Heart right ventricle (tissue), 16 donors: Measurements from ENCODE around the gene CADM1. TPM values are rescaled to one million over a fixed set of nuclear protein-coding genes. Genes with fewer than 3 reads are reported as not detected.

Experiments
- ATAC-seq, 8 donors: fragments of 200-7000 bp; cut with Tn5 transposase; one replicate each; pipeline ENCODE4 v1.9.1; 2020; ENCODE audit warnings: mild to moderate bottlenecking in 8 of 8, moderate library complexity in 8 of 8, moderate number of reproducible peaks in 1 of 8
- DNase-seq, 2 donors: peaks; one replicate each; pipeline ENCODE4 v3.0.0-alpha.2; 2020
- H3K27ac ChIP-seq, 10 donors: fragments of 200-600 bp; sonication (generic) in 2 of 10; one replicate each; pipeline versions ENCODE4 v1.5.0 to v1.8.0; 2020 to 2022; ENCODE audit warnings: mild to moderate bottlenecking in 3 of 10
- H3K27me3 ChIP-seq, 7 donors: fragments of 200-600 bp; one replicate each; pipeline ENCODE4 v1.8.0; 2021 to 2022; ENCODE audit warnings: mild to moderate bottlenecking in 2 of 7
- H3K36me3 ChIP-seq, 9 donors: fragments of 200-600 bp; sonication (generic) in 1 of 9; one replicate each; pipeline versions ENCODE4 v1.5.0 to v1.8.0; 2020 to 2022; ENCODE audit warnings: mild to moderate bottlenecking in 2 of 9
- H3K4me1 ChIP-seq, 9 donors: fragments of 200-600 bp; sonication (generic) in 1 of 9; one replicate each; pipeline versions ENCODE4 v1.5.0 to v1.8.0; 2020 to 2022; ENCODE audit warnings: mild to moderate bottlenecking in 4 of 9
- H3K4me3 ChIP-seq, 10 donors: fragments of 200-600 bp; sonication (generic) in 2 of 10; one replicate each; pipeline versions ENCODE4 v1.5.0 to v1.8.0; 2020 to 2022; ENCODE audit warnings: mild to moderate bottlenecking in 7 of 10, moderate library complexity in 2 of 10
- H3K9me3 ChIP-seq, 11 donors: fragments of 200-600 bp in 10 of 11; sonication (generic) in 2 of 11; one replicate each; pipeline versions ENCODE4 v1.5.0 to v1.8.0; 2013 to 2022; ENCODE audit warnings: mild to moderate bottlenecking in 2 of 11, control low read depth in 1 of 11, moderate library complexity in 1 of 11
- WGBS, 2 donors: extraction: QIAGEN DNeasy Blood & Tissue Kit; methylation state at CpG; one replicate each; pipeline ENCODE4 v1.1.7; 2013; ENCODE audit warnings: inconsistent platforms in 1 of 2; 5-methylcytosine and 5-hydroxymethylcytosine counted together
- intact Hi-C, 10 donors: fragments of 100-400 bp; cut with DNase I; formaldehyde crosslinking; loops; one replicate each; pipeline versions ENCODE4 v1.11.1 to v1.14.2; 2022
- polyA plus RNA-seq, 2 donors: library from polyadenylated mRNA; stranded (reverse); fragments of 200-250 nt; gene quantifications; one replicate each; pipeline ENCODE4 v1.2.3, GENCODE V29; 2013
- total RNA-seq, 10 donors: library from RNA; stranded (reverse); fragmentation: NEBNext Ultra II Directional in 3 of 10; extraction: Animal tissue kit (Norgen Biotek cat#: 25700) in 3 of 10; gene quantifications; one replicate each; pipeline versions ENCODE4 v1.2.1 to v1.2.4, GENCODE V29; 2021 to 2023
- TF ChIP-seq, protein P1 (sequence below), 9 donors: fragments of 200-600 bp; sonication (generic) in 2 of 9; IDR thresholded peaks; one replicate each; pipeline versions ENCODE4 v1.5.0 to v1.8.0; 2021 to 2022; ENCODE audit warnings: antibody characterized with exemption in 9 of 9, mild to moderate bottlenecking in 5 of 9, moderate library complexity in 1 of 9
- donor health status: Arrhythmogenic right ventricular cardiomyopathy.
- donor health status: ischemic (EF 13 %, LVEDD 7.1; RV severe dilation, severe dysfunction).
- donor health status: healthy with polysubstance abuse.
- donor health status: DM: no; HTN: yes; CAD: no.
- donor health status: DM: no; HTN: no; CAD: no.
- donor health status: ischemic (EF 25% LVEDD 6.9; RV normal size, moderate dysfunction).
- donor health status: ischemic (EF 25% LVEDD 5.7; RV mildly dilated, moderate dysfunction).
- donor health status: healthy.
- donor health status: DM: yes; HTN: yes; CAD: no.
- donor health status: Ischemic cardiomyopathy.
- donor health status: ischemic (EF 35%, LVEDD 5.7; RV mildly dilated, moderate dysfunction).
- donor health status: nonischemic (EF 11% LVEDD 7.7; RV severe dilation, severe dysfunction).
- donor health status: DM: yes; HTN: yes; CAD: no.
- donor health status: PGD.
- donor health status: ischemic (EF 29% LVEDD 5.4; RV normal size, mild dysfunction).
- donor health status: nonischemic (EF 23%, LVEDD 6.1; RV moderate dilation, normal function).

CADM1 gene
- total and polyA plus RNA-seq, 12 donors: 10.2 to 83.0 (median 41.4) TPM

DNA sequence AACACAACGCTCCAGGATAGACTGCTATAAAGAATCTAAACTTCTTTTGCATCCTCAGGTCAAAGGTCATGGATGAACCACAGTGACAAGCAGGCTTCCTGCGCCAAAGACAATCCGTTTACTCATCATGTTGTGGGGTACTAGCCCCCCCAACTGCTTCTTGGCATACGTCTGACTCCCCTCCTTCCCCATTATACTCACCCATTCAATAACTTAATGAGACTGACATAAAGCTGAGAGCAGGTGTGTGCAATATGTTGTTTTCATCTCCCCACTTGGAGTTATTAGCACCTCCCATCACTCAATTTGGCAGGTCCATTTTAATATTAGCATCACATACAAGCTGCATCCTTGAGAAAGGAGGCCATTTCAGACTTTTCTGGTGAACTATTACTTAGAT lies 157.1 kb downstream of the CADM1 start:
- WGBS, 2 donors: 84 to 91% methylated on average over 4 of the region's 4 CpGs

DNA sequence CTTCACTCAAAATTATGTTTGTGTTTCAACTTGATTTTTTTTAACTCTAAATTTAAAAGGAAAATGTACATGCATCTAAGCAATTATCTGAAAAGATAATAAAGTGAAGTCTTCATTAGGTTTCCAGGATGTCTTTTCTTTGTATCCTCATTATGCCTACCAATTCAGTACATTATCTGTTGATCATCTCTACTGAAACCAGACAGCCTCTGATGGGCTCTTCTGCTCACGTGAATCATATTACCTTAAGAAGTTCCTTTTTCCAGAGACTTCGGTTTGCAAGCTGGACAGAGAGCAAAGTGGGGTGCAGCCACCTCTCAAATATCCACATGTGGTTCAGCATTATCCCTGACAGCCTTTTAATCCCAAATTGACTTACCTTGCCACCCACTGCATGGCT lies 158.4 kb downstream of the CADM1 start:
- no peaks in the 10 kb centered on the region for H3K9me3 ChIP-seq
- DNase-seq (no peak), ATAC-seq (no peak)
- no peaks in the 10 kb centered on the region for H3K27me3 ChIP-seq
- H3K4me3 ChIP-seq: no peak overlapping the region
- no peaks in the 10 kb centered on the region for H3K36me3 ChIP-seq
- 55 to 60% methylated on average over 2 of the region's 2 CpGs for WGBS, 2 donors
- peaks cover 0 to 15% (median 0%) of the 10 kb centered on the region in 9 donors for H3K4me1 ChIP-seq
- TF ChIP-seq, protein P1, sequence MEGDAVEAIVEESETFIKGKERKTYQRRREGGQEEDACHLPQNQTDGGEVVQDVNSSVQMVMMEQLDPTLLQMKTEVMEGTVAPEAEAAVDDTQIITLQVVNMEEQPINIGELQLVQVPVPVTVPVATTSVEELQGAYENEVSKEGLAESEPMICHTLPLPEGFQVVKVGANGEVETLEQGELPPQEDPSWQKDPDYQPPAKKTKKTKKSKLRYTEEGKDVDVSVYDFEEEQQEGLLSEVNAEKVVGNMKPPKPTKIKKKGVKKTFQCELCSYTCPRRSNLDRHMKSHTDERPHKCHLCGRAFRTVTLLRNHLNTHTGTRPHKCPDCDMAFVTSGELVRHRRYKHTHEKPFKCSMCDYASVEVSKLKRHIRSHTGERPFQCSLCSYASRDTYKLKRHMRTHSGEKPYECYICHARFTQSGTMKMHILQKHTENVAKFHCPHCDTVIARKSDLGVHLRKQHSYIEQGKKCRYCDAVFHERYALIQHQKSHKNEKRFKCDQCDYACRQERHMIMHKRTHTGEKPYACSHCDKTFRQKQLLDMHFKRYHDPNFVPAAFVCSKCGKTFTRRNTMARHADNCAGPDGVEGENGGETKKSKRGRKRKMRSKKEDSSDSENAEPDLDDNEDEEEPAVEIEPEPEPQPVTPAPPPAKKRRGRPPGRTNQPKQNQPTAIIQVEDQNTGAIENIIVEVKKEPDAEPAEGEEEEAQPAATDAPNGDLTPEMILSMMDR (IDR thresholded peaks at IDR 0.05): no peak
- intact Hi-C loops: no loop called here
- H3K27ac ChIP-seq: no peak overlapping the region

More for the DNA sequence above, 157.1 kb downstream of the CADM1 start:
- H3K4me3 ChIP-seq: no peak overlapping the region
- no peak for DNase-seq
- H3K36me3 ChIP-seq: no peaks in the 10 kb centered on the region
- ATAC-seq: no peak
- TF ChIP-seq, protein P1 (IDR thresholded peaks at IDR 0.05): no peak
- H3K27me3 ChIP-seq: no peaks in the 10 kb centered on the region
- intact Hi-C loops: no loop called here
- H3K9me3 ChIP-seq: no peaks in the 10 kb centered on the region
- no peak overlapping the region for H3K27ac ChIP-seq
- peaks cover 0 to 15% (median 0%) of the 10 kb centered on the region in 9 donors for H3K4me1 ChIP-seq

DNA sequence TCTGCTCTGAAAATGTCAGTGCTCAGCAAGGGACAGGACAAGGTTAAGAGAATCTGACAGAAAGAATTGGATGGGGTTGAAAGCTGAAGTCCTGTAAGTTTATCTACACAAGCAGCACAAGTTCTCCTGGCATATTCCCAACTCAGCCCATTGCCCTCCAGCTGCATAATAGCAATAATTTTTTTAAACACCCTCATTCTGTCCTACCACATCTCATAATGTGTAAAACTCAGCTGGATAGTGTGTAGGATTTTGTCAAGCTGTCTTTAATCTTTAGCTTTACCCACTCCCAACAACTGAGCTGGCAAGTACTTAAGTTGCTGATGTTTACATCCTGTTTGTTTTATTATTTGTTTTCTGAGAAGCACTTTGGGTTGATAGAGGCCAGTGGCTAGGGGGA lies 158.9 kb downstream of the CADM1 start:
- no peaks in the 10 kb centered on the region for H3K27me3 ChIP-seq
- TF ChIP-seq, protein P1 (IDR thresholded peaks at IDR 0.05): no peak
- H3K27ac ChIP-seq: no peak overlapping the region
- ATAC-seq: no peak
- intact Hi-C loops: no loop called here
- DNase-seq: no peak
- peaks cover 0 to 15% (median 0%) of the 10 kb centered on the region in 9 donors for H3K4me1 ChIP-seq
- H3K4me3 ChIP-seq: no peak overlapping the region
- no peaks in the 10 kb centered on the region for H3K9me3 ChIP-seq
- H3K36me3 ChIP-seq: no peaks in the 10 kb centered on the region

DNA sequence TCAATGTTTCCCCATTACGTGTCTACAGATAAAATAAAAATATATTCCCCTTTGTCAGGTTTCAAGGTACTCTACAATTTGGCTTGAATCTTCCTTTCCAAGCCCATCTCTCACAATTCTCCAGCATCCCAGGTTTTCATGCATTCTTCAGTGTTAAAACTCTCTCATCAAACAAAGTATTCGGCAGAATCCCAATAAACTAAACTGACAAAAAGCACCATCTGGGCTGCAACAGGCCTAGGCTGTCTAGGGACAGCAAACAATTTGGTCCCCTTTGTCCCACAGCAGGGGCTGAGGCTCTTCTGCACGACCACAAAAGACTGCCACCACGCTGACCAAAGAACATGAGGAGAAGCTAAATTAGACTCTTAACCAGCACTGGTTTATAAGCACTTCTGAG lies 159.4 kb downstream of the CADM1 start:
- Histone ChIP-seq H3K4me3 (no peak overlapping the region), H3K9me3 (no peaks in the 10 kb centered on the region), H3K27me3 (no peaks in the 10 kb centered on the region), H3K4me1 (peaks cover 0 to 15% (median 0%) of the 10 kb centered on the region in 9 donors), H3K27ac (no peak overlapping the region), H3K36me3 (no peaks in the 10 kb centered on the region)
- DNase-seq (no peak), ATAC-seq (no peak)
- 63 to 64% methylated on average over 4 of the region's 4 CpGs for WGBS, 2 donors
- TF ChIP-seq, protein P1 (IDR thresholded peaks at IDR 0.05): no peak
- intact Hi-C loops: loop anchor here in 1 of 10 donors (5.0 kb wide), 1 partner anchor 152 kb away; no protein-coding TSS in a partner anchor
